CD4-positive, alpha-beta T cell (primary cell): ENCODE measurements around the gene PTGIR. TPM values are rescaled to one million over a fixed set of nuclear protein-coding genes. Genes with fewer than 3 reads are reported as not detected.

Experiments used
- ATAC-seq: fragments of 200-7000 bp; cut with Tn5 transposase; one replicate; pipeline ENCODE4 v1.10.0; 2022; ENCODE audit warnings: mild to moderate bottlenecking; ENCODE audit not compliant: poor library complexity
- CTCF ChIA-PET: fragments of 350-600 bp; sonication (Branson Sonifier 250); formaldehyde crosslinking; loops from one replicate; lab custom pipeline; 2021; ENCODE audit warnings: antibody characterized with exemption, inconsistent platforms; lab: Charles Lee
- POLR2A ChIA-PET: fragments of 350-600 bp; sonication (Branson Sonifier 250); formaldehyde crosslinking; loops from one replicate; lab custom pipeline; 2021; ENCODE audit warnings: antibody characterized with exemption, inconsistent platforms; lab: Charles Lee
- DNase-seq, 14 experiments: peaks; one replicate each; pipeline ENCODE4 v3.0.0-alpha.2; 2013 to 2020; ENCODE audit warnings: mixed read lengths in 2 of 14
- H3K27ac ChIP-seq, 2 donors: one replicate each; pipeline versions ENCODE4 v1.5.1 to v1.7.0; 2013; ENCODE audit warnings: low read length in 2 of 2, low read depth in 1 of 2, mild to moderate bottlenecking in 1 of 2
- H3K27me3 ChIP-seq, 2 experiments: 1 replicate in 1 of 2; 2 replicates in 1 of 2; pipeline versions ENCODE4 v1.6.1 to v1.7.0; 2013; ENCODE audit warnings: low read length in 2 of 2, control low read depth in 1 of 2, mild to moderate bottlenecking in 1 of 2, moderate library complexity in 1 of 2; ENCODE audit not compliant: insufficient read depth in 2 of 2, control insufficient read depth in 1 of 2
- H3K36me3 ChIP-seq: one replicate; pipeline ENCODE4 v1.6.1; 2013; ENCODE audit warnings: low read length, control low read depth; ENCODE audit not compliant: insufficient read depth
- H3K4me1 ChIP-seq: one replicate; pipeline ENCODE4 v1.6.1; 2013; ENCODE audit warnings: low read length, control low read depth; ENCODE audit not compliant: insufficient read depth
- H3K4me3 ChIP-seq: one replicate; pipeline ENCODE4 v1.5.1; 2013; ENCODE audit warnings: mild to moderate bottlenecking, low read length, moderate library complexity
- H3K9me3 ChIP-seq, 2 experiments: 1 replicate in 1 of 2; 2 replicates in 1 of 2; pipeline versions ENCODE4 v1.6.1 to v1.7.0; 2013; ENCODE audit warnings: low read length in 2 of 2, mild to moderate bottlenecking in 2 of 2, control low read depth in 1 of 2, moderate library complexity in 1 of 2; ENCODE audit not compliant: control insufficient read depth in 1 of 2, insufficient read depth in 1 of 2
- H3K27ac Mint-ChIP-seq: one replicate; pipeline ENCODE4 v1.8.0; 2020; ENCODE audit warnings: mixed read lengths
- H3K27me3 Mint-ChIP-seq: one replicate; pipeline ENCODE4 v1.8.0; 2021; ENCODE audit warnings: mixed read lengths
- H3K36me3 Mint-ChIP-seq: one replicate; pipeline ENCODE4 v1.8.0; 2021; ENCODE audit warnings: low read depth, mixed read lengths
- H3K4me1 Mint-ChIP-seq: one replicate; pipeline ENCODE4 v1.8.0; 2021; ENCODE audit warnings: low read depth, mixed read lengths
- H3K4me3 Mint-ChIP-seq: one replicate; pipeline ENCODE4 v1.8.0; 2020; ENCODE audit warnings: mild to moderate bottlenecking, mixed read lengths
- H3K9me3 Mint-ChIP-seq: one replicate; pipeline ENCODE4 v1.8.0; 2020; ENCODE audit warnings: mixed read lengths
- intact Hi-C, 2 experiments: fragments of 100-400 bp; cut with DNase I in 1 of 2; cut with micrococcal nuclease in 1 of 2; formaldehyde crosslinking; loops; one replicate each; pipeline versions ENCODE4 v1.15.1 to v1.9.0; 2023 to 2025; cut with DNase I, micrococcal nuclease
- total RNA-seq, 174 experiments: library from RNA in 2 of 174; stranded (reverse) in 2 of 174; gene quantifications; one replicate each; pipeline ENCODE4 v1.2.3 and lab custom pipeline; 2021 to 2026
- TF ChIP-seq, protein P1 (sequence below): fragments of 200-600 bp; IDR thresholded peaks from one replicate; pipeline ENCODE4 v1.8.0; 2022; ENCODE audit warnings: antibody characterized with exemption, mild to moderate bottlenecking

PTGIR gene
- total RNA-seq, 2 experiments from 2014 or later, result 0.87 to 0.96 TPM

DNA sequence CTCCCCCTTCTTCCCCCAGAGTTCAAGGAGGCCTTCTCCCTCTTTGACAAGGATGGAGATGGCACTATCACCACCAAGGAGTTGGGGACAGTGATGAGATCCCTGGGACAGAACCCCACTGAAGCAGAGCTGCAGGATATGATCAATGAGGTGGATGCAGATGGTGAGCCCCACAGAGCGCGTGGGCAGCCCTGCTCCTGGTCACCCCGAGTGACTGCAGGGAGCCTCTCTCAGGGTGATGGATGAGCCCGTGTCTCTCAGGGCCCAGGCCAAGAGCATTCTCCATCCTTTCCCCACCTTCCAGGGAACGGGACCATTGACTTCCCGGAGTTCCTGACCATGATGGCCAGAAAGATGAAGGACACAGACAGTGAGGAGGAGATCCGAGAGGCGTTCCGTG is 16.7 kb downstream of the PTGIR start:
- peaks cover 75% of the 10 kb centered on the region for H3K4me1 ChIP-seq
- POLR2A ChIA-PET, result no interaction called here

DNA sequence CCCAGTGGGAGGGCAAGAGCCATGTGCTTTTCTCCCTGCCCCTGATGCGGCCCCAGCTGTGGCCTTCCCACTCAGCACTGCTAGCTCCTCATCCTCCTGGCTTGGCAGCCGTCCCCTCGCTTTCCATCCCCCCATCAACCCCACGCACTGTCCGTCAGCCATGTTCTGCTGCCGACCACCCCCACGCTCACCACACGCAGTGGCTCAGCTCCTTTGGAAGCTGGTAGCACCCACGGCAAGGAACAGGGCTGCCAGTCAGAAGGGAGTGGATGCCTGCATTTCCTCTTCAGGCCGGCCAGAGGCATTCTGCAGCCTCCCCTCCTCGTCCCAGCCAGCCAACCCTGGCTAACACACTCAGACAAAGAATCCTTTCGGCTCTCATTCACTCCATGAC is 17.4 kb downstream of the PTGIR start:
- H3K27ac Mint-ChIP-seq, result no peak overlapping the region
- POLR2A ChIA-PET, result interaction anchor here (1.3 kb wide), 1 partner anchor 54 kb away, joined by 4 read pairs; the partner anchor contains the start of gene DACT3
- H3K4me1 Mint-ChIP-seq, result peaks cover 77% of the 10 kb centered on the region
- Histone ChIP-seq H3K27ac (no peak overlapping the region), H3K9me3 (no peaks in the 10 kb centered on the region), H3K4me1 (peaks cover 75% of the 10 kb centered on the region), H3K36me3 (peaks cover 56% of the 10 kb centered on the region), H3K4me3 (no peak overlapping the region), H3K27me3 (no peaks in the 10 kb centered on the region)
- ATAC-seq (no peak), DNase-seq (peak in 1 of 14 experiments; percentile 6)
- no peaks in the 10 kb centered on the region for H3K9me3 Mint-ChIP-seq
- no peaks in the 10 kb centered on the region for H3K27me3 Mint-ChIP-seq
- peaks cover 69% of the 10 kb centered on the region for H3K36me3 Mint-ChIP-seq
- intact Hi-C loops, result loop anchor here in 1 of 2 experiments (10.0 kb wide), 2 partner anchors 427 to 667 kb away; partner anchors contain the start of gene INAFM1
- CTCF ChIA-PET, result interaction anchor here (1.8 kb wide), 1 partner anchor 55 kb away, joined by 5 read pairs; no protein-coding TSS in a partner anchor
- H3K4me3 Mint-ChIP-seq, result no peak overlapping the region
- TF ChIP-seq, protein P1, sequence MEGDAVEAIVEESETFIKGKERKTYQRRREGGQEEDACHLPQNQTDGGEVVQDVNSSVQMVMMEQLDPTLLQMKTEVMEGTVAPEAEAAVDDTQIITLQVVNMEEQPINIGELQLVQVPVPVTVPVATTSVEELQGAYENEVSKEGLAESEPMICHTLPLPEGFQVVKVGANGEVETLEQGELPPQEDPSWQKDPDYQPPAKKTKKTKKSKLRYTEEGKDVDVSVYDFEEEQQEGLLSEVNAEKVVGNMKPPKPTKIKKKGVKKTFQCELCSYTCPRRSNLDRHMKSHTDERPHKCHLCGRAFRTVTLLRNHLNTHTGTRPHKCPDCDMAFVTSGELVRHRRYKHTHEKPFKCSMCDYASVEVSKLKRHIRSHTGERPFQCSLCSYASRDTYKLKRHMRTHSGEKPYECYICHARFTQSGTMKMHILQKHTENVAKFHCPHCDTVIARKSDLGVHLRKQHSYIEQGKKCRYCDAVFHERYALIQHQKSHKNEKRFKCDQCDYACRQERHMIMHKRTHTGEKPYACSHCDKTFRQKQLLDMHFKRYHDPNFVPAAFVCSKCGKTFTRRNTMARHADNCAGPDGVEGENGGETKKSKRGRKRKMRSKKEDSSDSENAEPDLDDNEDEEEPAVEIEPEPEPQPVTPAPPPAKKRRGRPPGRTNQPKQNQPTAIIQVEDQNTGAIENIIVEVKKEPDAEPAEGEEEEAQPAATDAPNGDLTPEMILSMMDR, result no peak

More for the DNA sequence above, 16.7 kb downstream of the PTGIR start:
- Histone ChIP-seq H3K36me3 (peaks cover 56% of the 10 kb centered on the region), H3K27ac (no peak overlapping the region), H3K4me3 (no peak overlapping the region), H3K27me3 (no peaks in the 10 kb centered on the region), H3K9me3 (no peaks in the 10 kb centered on the region)
- H3K9me3 Mint-ChIP-seq, result no peaks in the 10 kb centered on the region
- H3K27me3 Mint-ChIP-seq, result no peaks in the 10 kb centered on the region
- intact Hi-C loops, result loop anchor here in 1 of 2 experiments (10.0 kb wide), 2 partner anchors 427 to 667 kb away; partner anchors contain the start of gene INAFM1
- DNase-seq, result peak in 1 of 14 experiments; percentile 25
- no peak overlapping the region for H3K4me3 Mint-ChIP-seq
- ATAC-seq, result no peak
- H3K27ac Mint-ChIP-seq, result no peak overlapping the region
- H3K4me1 Mint-ChIP-seq, result peaks cover 74% of the 10 kb centered on the region
- TF ChIP-seq, protein P1, result no peak
- H3K36me3 Mint-ChIP-seq, result peaks cover 69% of the 10 kb centered on the region
- CTCF ChIA-PET, result no interaction called here

DNA sequence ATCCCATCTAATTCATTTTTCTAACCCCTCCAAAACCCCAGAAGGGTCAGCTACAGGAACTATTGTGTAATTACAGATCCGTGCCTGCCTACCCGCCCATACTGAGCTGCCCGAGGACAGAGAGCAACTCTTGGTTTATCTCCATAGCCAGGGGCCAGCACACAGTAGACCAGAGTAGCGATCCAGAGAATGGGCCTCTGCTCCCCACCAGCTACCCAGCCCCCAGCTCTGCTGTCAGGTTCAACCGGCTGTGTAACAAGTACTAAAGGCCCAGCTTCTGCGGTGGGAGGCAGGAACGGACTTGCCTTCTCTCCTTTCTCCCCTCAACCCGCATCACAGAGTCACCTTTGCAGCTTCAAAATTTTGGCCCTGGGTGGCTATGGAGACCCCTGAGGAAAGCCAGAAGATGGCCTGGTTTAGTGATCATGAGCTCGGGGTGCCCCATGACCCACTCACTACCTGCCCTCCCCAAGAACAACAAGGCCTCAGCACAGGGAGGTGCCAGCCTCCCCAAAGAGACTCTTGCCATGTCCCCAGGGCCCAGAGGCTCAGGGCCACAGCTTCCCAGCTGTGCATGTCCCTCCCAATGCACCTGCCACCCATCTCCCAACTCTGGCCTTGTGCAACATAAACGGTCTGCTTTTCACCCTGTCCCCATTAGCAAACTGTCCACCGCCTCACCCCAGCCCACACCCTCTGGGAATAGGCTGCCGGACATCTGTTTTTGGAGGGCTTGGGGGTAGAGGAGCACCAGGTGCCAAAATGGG is 18.0 kb downstream of the PTGIR start:
- intact Hi-C loops, result loop anchor here in 1 of 2 experiments (10.0 kb wide), 2 partner anchors 428 to 668 kb away; partner anchors contain the start of gene INAFM1
- Histone ChIP-seq H3K9me3 (no peaks in the 10 kb centered on the region), H3K4me3 (no peak overlapping the region), H3K27ac (no peak overlapping the region), H3K4me1 (peaks cover 73% of the 10 kb centered on the region), H3K36me3 (peaks cover 56% of the 10 kb centered on the region), H3K27me3 (no peaks in the 10 kb centered on the region)
- H3K4me3 Mint-ChIP-seq, result peak overlapping the region; percentile 35
- H3K4me1 Mint-ChIP-seq, result peaks cover 77% of the 10 kb centered on the region
- DNase-seq (no peak), ATAC-seq (no peak)
- peak overlapping the region; percentile 25 for H3K27ac Mint-ChIP-seq
- H3K36me3 Mint-ChIP-seq, result peaks cover 71% of the 10 kb centered on the region
- no peaks in the 10 kb centered on the region for H3K27me3 Mint-ChIP-seq
- ChIA-PET CTCF (interaction anchor here (1.8 kb wide), 1 partner anchor 55 kb away, joined by 5 read pairs; no protein-coding TSS in a partner anchor), POLR2A (interaction anchor here (1.3 kb wide), 1 partner anchor 54 kb away, joined by 4 read pairs; the partner anchor contains the start of gene DACT3)
- TF ChIP-seq, protein P1, result no peak
- H3K9me3 Mint-ChIP-seq, result no peaks in the 10 kb centered on the region
